A549 (cell line): ENCODE results near the gene APBB2. TPM values are rescaled to one million over a fixed set of nuclear protein-coding genes. Genes with fewer than 3 reads are reported as not detected.

Experiments
- ATAC-seq, 2 experiments: fragments of 200-7000 bp in 1 of 2; fragments of >200 bp in 1 of 2; cut with Nextera tagmentation in 1 of 2; cut with Tn5 transposase in 1 of 2; 3 replicates each; pipeline versions ENCODE4 v1.8.0 to v1.9.1; 2018 to 2020; ENCODE audit warnings: mild to moderate bottlenecking in 1 of 2, moderate library complexity in 1 of 2
- CTCF ChIA-PET: fragments of 300-600 bp; sonication (Branson Sonifier 250); formaldehyde crosslinking; extraction: SDS; loops from one replicate; lab custom pipeline; 2021; ENCODE audit warnings: antibody characterized with exemption, inconsistent platforms; lab: Yijun Ruan, JAX
- POLR2A ChIA-PET: fragments of 350-600 bp; formaldehyde crosslinking; extraction: SDS; loops from one replicate; lab custom pipeline; 2021; ENCODE audit warnings: antibody characterized with exemption, inconsistent platforms; lab: Yijun Ruan, JAX
- DNase-seq, 2 experiments: peaks; one replicate each; pipeline versions ENCODE4 v3.0.0 to v3.0.0-alpha.2; 2011 to 2016; ENCODE audit warnings: low read depth in 1 of 2, low spot score in 1 of 2
- FAIRE-seq: peaks from 2 replicates; lab custom pipeline; 2011; peaks lifted over from hg19 to GRCh38; lab: Jason Lieb, UNC
- H3K27ac ChIP-seq, 2 experiments: fragments of >200 bp; sonication (Bioruptor Twin); formaldehyde crosslinking; 3 replicates each; pipeline ENCODE4 v1.5.1; 2016 to 2017
- H3K4me1 ChIP-seq: fragments of >200 bp; sonication (Bioruptor Twin); formaldehyde crosslinking; 3 replicates; pipeline ENCODE4 v1.6.1; 2016
- H3K4me2 ChIP-seq: fragments of >200 bp; sonication (Bioruptor Twin); formaldehyde crosslinking; 3 replicates; pipeline ENCODE4 v1.6.1; 2016
- H3K4me3 ChIP-seq: fragments of >200 bp; sonication (Bioruptor Twin); formaldehyde crosslinking; 3 replicates; pipeline ENCODE4 v1.5.1; 2016
- H3K9me3 ChIP-seq: fragments of >200 bp; sonication (Bioruptor Twin); formaldehyde crosslinking; 3 replicates; pipeline ENCODE4 v1.6.1; 2016
- BHLHE40 ChIP-seq: IDR thresholded peaks from 2 replicates; pipeline ENCODE4 v1.6.1; 2012; ENCODE audit warnings: low read depth, low read length, inconsistent platforms
- EHMT2 ChIP-seq: fragments of 200-600 bp; sonication (generic); IDR thresholded peaks from 2 replicates; pipeline ENCODE4 v1.6.1; 2016; ENCODE audit warnings: antibody characterized with exemption, low read depth, mild to moderate bottlenecking, moderate library complexity
- ESRRA ChIP-seq: fragments of 150-350 bp; IDR thresholded peaks from 2 replicates; pipeline ENCODE4 v1.6.1; 2014; ENCODE audit warnings: mild to moderate bottlenecking, low read length, borderline replicate concordance
- FOSL2 ChIP-seq, 2 experiments: fragments of 450-650 bp in 1 of 2; fragments of >200 bp in 1 of 2; sonication (Bioruptor Twin) in 1 of 2; formaldehyde crosslinking; IDR thresholded peaks; 2 replicates each; pipeline versions ENCODE4 v1.5.0 to v1.6.1; 2016 to 2020; ENCODE audit warnings: mild to moderate bottlenecking in 1 of 2, moderate library complexity in 1 of 2
- FOXS1 ChIP-seq: fragments of 250-450 bp; sonication (Bioruptor Pico); IDR thresholded peaks from 2 replicates; pipeline ENCODE4 v1.5.0; 2020; ENCODE audit warnings: mild to moderate bottlenecking, moderate library complexity
- HDAC2 ChIP-seq: fragments of 200-600 bp; sonication (generic); IDR thresholded peaks from 2 replicates; pipeline ENCODE4 v1.6.1; 2016
- HOXA7 ChIP-seq: fragments of 250-450 bp; sonication (Bioruptor Pico); IDR thresholded peaks from 2 replicates; pipeline ENCODE4 v1.5.0; 2020; ENCODE audit warnings: mild to moderate bottlenecking, moderate library complexity
- KDM5A ChIP-seq: fragments of 200-600 bp; sonication (generic); IDR thresholded peaks from 2 replicates; pipeline ENCODE4 v1.6.1; 2016; ENCODE audit warnings: antibody characterized with exemption, mild to moderate bottlenecking
- MAZ ChIP-seq: fragments of 150-350 bp; IDR thresholded peaks from 2 replicates; pipeline ENCODE4 v1.6.1; 2014; ENCODE audit warnings: antibody characterized with exemption, low read depth, low read length, borderline replicate concordance
- MYC ChIP-seq: IDR thresholded peaks from 2 replicates; pipeline ENCODE4 v1.6.1; 2012; ENCODE audit warnings: mild to moderate bottlenecking, inconsistent platforms, low read length, improper control_type of control experiment, borderline replicate concordance
- NFE2L2 ChIP-seq: fragments of 150-350 bp; conservative IDR thresholded peaks from 2 replicates; pipeline ENCODE4 v1.6.1; 2014; ENCODE audit warnings: low read length
- PHF8 ChIP-seq: fragments of 200-600 bp; sonication (generic); IDR thresholded peaks from 2 replicates; pipeline ENCODE4 v1.6.1; 2016; ENCODE audit warnings: low read depth, mild to moderate bottlenecking, antibody characterized with exemption, moderate library complexity, borderline replicate concordance
- POLR2A ChIP-seq: IDR thresholded peaks from 2 replicates; pipeline ENCODE4 v1.6.1; 2012; ENCODE audit warnings: mild to moderate bottlenecking, low read length
- RARB ChIP-seq: fragments of 250-450 bp; sonication (Bioruptor Pico); IDR thresholded peaks from 2 replicates; pipeline ENCODE4 v1.8.0; 2021; ENCODE audit warnings: mild to moderate bottlenecking, moderate library complexity
- RNF2 ChIP-seq: fragments of 200-600 bp; sonication (generic); IDR thresholded peaks from 2 replicates; pipeline ENCODE4 v1.6.1; 2016; ENCODE audit warnings: low read depth, mild to moderate bottlenecking, antibody characterized with exemption, moderate library complexity, borderline replicate concordance
- TFCP2L1 ChIP-seq: fragments of 250-450 bp; sonication (Bioruptor Pico); IDR thresholded peaks from 2 replicates; pipeline ENCODE4 v1.5.0; 2021; ENCODE audit warnings: mild to moderate bottlenecking
- ZC3H11A ChIP-seq: fragments of 450-650 bp; IDR thresholded peaks from 2 replicates; pipeline ENCODE4 v1.6.1; 2014; ENCODE audit warnings: antibody characterized with exemption, mild to moderate bottlenecking
- ZNF302 ChIP-seq: fragments of 250-450 bp; sonication (Bioruptor Pico); IDR thresholded peaks from 2 replicates; pipeline ENCODE4 v1.9.0; 2021; ENCODE audit warnings: inconsistent platforms, mild to moderate bottlenecking, moderate library complexity
- WGBS: methylation state at CpG from one replicate; pipeline ENCODE4 v1.1.6; 2017; ENCODE audit errors: missing lambda C conversion rate; 5-methylcytosine and 5-hydroxymethylcytosine counted together
- polyA plus RNA-seq, 4 experiments: library from polyadenylated mRNA; depleted of rRNA in 3 of 4; stranded (reverse); fragments of >200 nt; fragmentation: RNase III in 1 of 4; extraction: RNeasy Plus Mini Kit Qiagen cat#74134 plus additional on column Dnase treatment in 1 of 4; gene quantifications; 2 replicates in 3 of 4; 3 replicates in 1 of 4; pipeline ENCODE4 v1.2.3, GENCODE V29; 2011 to 2017
- TF ChIP-seq, protein P1 (sequence below): fragments of 250-450 bp; sonication (Bioruptor Pico); IDR thresholded peaks from 2 replicates; pipeline ENCODE4 v1.5.0; 2020; ENCODE audit warnings: low read depth, mild to moderate bottlenecking, moderate library complexity
- TF ChIP-seq, protein P2 (sequence below): fragments of >200 bp; sonication (Bioruptor Twin); formaldehyde crosslinking; IDR thresholded peaks from 2 replicates; pipeline ENCODE4 v1.6.1; 2016
- TF ChIP-seq, protein P3 (sequence below): fragments of >200 bp; sonication (Bioruptor Twin); formaldehyde crosslinking; IDR thresholded peaks from 3 replicates; pipeline ENCODE4 v1.6.1; 2016
- TF ChIP-seq, protein P4 (sequence below): fragments of 450-650 bp; IDR thresholded peaks from 2 replicates; pipeline ENCODE4 v1.6.1; 2014; ENCODE audit warnings: antibody characterized with exemption
- TF ChIP-seq, protein P5 (sequence below): fragments of 150-350 bp; IDR thresholded peaks from 2 replicates; pipeline ENCODE4 v1.6.1; 2014; ENCODE audit warnings: low read depth, mild to moderate bottlenecking, low read length

The APBB2 gene
- polyA plus RNA-seq, 2 of the 4 experiments (the other 2 are of a cell fraction), result 8.3 to 31.9 TPM

DNA sequence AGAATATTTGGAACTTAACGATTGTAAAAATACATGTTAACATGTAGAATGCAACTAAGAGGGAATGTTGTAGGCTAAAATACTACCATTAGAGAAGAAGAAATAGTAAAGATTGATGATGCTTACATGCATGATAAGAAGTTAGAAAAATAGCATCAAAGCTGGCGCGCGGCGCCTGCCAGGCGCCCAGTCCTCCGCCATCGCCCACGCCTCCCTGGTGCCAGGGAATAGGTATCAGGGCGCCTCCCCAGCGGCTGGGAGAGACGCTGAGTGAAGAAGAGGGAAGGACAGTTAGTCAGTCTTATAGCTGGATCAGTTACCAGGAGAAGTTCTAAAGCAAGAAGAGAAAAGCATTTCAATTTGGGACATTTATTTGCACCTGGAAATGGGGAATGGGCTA lies 428.6 kb downstream of the APBB2 start:
- no peak overlapping the region for H3K27ac ChIP-seq
- TF ChIP-seq KDM5A (no peak), FOSL2 (IDR thresholded peaks at IDR 0.05) (no peak), FOSL2 (CRISPR knock-in tag; IDR thresholded peaks at IDR 0.05) (no peak), ZNF302 (CRISPR knock-in tag) (no peak), NFE2L2 (no peak), HOXA7 (CRISPR knock-in tag) (no peak), POLR2A (no peak), ZC3H11A (no peak), FOXS1 (CRISPR knock-in tag) (no peak), BHLHE40 (no peak), MAZ (no peak)
- TF ChIP-seq, protein P1, sequence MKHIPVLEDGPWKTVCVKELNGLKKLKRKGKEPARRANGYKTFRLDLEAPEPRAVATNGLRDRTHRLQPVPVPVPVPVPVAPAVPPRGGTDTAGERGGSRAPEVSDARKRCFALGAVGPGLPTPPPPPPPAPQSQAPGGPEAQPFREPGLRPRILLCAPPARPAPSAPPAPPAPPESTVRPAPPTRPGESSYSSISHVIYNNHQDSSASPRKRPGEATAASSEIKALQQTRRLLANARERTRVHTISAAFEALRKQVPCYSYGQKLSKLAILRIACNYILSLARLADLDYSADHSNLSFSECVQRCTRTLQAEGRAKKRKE (CRISPR knock-in tag), result no peak
- TF ChIP-seq, protein P2, sequence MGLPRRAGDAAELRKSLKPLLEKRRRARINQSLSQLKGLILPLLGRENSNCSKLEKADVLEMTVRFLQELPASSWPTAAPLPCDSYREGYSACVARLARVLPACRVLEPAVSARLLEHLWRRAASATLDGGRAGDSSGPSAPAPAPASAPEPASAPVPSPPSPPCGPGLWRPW, result no peak
- TF ChIP-seq, all 56 proteins: peak for 0
- Histone ChIP-seq H3K9me3 (no peaks in the 10 kb centered on the region), H3K4me3 (no peak overlapping the region), H3K4me1 (no peaks in the 10 kb centered on the region), H3K4me2 (no peak overlapping the region)
- no peak for ATAC-seq
- FAIRE-seq, result no peak
- CTCF ChIA-PET, result no interaction called here
- DNase-seq, result no peak
- WGBS, result 95% methylated on average over 12 of the region's 12 CpGs
- POLR2A ChIA-PET, result no interaction called here

DNA sequence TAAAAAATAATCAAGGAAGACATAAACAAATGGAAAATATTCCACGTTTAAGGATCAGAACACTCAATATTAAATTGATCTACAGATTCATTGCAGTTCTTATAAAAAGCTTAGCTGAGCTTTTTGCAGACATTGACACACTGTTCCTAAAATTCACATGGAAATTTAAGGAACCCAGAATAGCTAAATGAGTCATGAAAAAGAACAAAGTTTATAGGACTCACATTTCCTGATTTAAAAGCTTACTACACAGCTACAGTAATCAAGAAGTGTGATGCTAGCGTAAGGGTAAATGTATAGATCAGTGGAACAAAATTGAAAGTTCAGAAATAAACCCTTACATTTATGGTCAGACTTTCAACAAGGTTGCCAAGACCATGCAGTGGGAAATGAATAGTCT lies 431.5 kb downstream of the APBB2 start:
- H3K4me2 ChIP-seq, result no peak overlapping the region
- H3K4me3 ChIP-seq, result no peak overlapping the region
- no peak overlapping the region for H3K27ac ChIP-seq
- no peaks in the 10 kb centered on the region for H3K4me1 ChIP-seq
- WGBS, result 61% methylated on average over 2 of the region's 2 CpGs
- FAIRE-seq (no peak), ATAC-seq (no peak), DNase-seq (no peak)
- H3K9me3 ChIP-seq, result no peaks in the 10 kb centered on the region
- POLR2A ChIA-PET, result no interaction called here
- CTCF ChIA-PET, result no interaction called here
- TF ChIP-seq ESRRA, result no peak
- TF ChIP-seq PHF8, result no peak
- TF ChIP-seq, protein P3, sequence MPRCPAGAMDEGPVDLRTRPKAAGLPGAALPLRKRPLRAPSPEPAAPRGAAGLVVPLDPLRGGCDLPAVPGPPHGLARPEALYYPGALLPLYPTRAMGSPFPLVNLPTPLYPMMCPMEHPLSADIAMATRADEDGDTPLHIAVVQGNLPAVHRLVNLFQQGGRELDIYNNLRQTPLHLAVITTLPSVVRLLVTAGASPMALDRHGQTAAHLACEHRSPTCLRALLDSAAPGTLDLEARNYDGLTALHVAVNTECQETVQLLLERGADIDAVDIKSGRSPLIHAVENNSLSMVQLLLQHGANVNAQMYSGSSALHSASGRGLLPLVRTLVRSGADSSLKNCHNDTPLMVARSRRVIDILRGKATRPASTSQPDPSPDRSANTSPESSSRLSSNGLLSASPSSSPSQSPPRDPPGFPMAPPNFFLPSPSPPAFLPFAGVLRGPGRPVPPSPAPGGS, result no peak
- TF ChIP-seq, protein P2, result no peak
- no peak for TF ChIP-seq TFCP2L1 (CRISPR knock-in tag)
- TF ChIP-seq RARB (CRISPR knock-in tag), result no peak
- TF ChIP-seq, protein P4, sequence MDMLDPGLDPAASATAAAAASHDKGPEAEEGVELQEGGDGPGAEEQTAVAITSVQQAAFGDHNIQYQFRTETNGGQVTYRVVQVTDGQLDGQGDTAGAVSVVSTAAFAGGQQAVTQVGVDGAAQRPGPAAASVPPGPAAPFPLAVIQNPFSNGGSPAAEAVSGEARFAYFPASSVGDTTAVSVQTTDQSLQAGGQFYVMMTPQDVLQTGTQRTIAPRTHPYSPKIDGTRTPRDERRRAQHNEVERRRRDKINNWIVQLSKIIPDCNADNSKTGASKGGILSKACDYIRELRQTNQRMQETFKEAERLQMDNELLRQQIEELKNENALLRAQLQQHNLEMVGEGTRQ, result no peak
- no peak for TF ChIP-seq RNF2
- TF ChIP-seq MYC, result no peak

DNA sequence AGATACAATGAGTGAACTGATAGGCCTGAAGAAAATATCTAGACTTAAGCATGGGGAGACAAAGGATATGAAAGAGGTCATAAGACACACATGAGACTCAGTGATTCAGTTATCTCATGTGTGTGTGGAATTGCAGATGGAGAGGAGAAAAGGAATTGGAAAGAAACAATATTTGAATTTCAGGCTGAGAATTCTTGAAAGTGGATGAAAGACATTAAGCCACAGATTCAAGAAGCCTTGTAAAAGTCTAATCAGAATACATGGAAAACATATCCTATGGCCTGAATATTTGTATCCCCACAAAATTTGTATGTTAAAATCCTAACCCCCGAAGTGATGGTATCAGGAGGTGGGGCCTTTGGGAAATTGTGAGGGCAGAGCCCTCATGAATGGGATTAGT lies 436.3 kb downstream of the APBB2 start:
- Histone ChIP-seq H3K4me1 (no peaks in the 10 kb centered on the region), H3K4me2 (no peak overlapping the region), H3K27ac (no peak overlapping the region), H3K4me3 (no peak overlapping the region), H3K9me3 (no peaks in the 10 kb centered on the region)
- DNase-seq (no peak), ATAC-seq (no peak)
- CTCF ChIA-PET, result no interaction called here
- 76% methylated on average over 1 of the region's 1 CpG for WGBS
- POLR2A ChIA-PET, result no interaction called here
- TF ChIP-seq ESRRA, result no peak
- TF ChIP-seq, protein P2, result no peak
- TF ChIP-seq HDAC2, result no peak
- TF ChIP-seq EHMT2, result no peak
- TF ChIP-seq, protein P5, sequence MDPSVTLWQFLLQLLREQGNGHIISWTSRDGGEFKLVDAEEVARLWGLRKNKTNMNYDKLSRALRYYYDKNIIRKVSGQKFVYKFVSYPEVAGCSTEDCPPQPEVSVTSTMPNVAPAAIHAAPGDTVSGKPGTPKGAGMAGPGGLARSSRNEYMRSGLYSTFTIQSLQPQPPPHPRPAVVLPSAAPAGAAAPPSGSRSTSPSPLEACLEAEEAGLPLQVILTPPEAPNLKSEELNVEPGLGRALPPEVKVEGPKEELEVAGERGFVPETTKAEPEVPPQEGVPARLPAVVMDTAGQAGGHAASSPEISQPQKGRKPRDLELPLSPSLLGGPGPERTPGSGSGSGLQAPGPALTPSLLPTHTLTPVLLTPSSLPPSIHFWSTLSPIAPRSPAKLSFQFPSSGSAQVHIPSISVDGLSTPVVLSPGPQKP, result no peak
- no peak for TF ChIP-seq RNF2
- TF ChIP-seq, all 56 proteins: peak for 0
- no peak for FAIRE-seq
